ENCODE results near the gene RGS9.
"Not testable (repeated sequence)": the region's sequence is repeated elsewhere in the genome, so short reads cannot be mapped to it uniquely, and the experiment has no call there.

The RGS9 gene

DNA sequence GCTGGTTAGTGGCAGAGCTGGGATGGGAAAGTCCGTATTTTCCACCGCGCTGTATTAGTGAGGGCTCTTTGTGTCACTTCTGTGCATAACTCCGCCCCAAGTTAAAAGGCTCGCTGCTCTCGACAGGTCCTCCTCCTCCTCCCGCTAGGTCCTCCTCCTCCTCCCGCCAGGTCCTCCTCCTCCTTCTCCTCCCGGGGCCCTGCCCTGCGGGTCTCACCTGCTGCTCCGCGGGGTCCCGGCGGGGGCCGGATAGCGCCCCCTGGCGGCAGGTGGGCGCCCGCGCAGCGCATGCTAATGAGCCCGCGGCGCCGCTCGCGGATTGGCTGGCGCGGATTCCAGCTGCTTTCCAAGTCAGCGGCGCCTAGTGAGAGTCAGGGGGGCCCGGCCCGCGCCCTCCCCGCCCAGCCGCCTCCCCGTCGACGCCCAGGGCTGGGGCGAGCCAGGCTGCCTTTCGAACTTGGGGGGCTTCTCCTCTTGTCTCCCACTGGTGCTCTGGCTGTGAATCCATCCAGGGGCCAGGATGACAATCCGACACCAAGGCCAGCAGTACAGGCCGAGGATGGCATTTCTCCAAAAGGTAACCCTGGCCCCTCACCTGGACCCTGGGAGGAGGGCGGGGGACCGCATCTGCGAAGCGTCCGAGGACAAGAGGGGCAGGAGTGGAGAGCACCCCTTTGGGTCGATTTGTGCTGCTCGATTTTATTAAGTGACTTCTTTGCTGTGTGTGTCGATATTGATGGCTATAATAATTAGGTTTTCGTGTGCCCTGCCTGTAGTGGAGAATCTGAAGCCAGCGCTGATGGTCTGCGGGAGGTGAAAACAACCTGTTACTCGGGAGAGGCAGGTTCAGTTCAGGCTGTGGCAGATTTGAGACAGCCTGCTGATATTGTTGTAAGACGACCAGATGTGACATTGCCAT lies at the start of gene RGS9:
RGS9 (plus strand) TSS at position 350 of the 919 bp plus-strand sequence; CDS start at position 521, 171 bp downstream.
- DNase-seq: peak; percentile 76

DNA sequence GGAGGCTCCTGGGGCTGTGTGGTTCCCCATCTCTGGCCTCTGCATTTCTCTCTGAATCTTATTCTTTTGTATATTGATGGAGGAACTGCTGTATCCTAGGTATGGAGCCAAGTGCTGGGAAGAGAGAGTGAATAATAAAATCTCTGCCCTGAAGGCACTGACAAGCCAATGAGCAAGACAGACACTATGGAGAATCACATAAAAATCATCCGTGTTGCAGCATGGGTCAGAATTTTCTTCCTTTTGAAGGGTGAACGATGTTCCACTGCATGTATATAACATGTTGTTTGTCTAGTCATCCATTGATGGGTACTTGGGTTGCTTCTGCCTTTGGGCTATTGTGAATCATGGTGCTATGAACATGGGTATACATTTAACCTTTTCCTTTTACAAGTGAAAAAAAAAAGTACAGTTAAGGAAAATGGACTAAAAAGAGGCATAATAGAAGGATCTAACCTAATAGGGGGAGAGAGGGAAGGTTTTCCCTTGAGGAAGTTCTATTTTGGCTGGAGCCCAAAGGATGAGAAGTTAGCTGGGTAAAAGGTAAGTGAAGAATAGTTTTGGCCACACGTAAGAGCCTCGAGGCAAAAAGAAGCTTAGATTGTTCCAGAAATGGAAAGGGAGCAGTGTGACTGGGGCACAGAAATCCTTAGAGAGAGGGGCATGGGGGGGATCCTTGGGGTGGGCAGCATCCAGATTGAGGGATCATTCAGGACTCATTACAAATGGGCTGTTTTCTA lies 48.4 kb upstream of the RGS9 start:
- DNase-seq: no peak

DNA sequence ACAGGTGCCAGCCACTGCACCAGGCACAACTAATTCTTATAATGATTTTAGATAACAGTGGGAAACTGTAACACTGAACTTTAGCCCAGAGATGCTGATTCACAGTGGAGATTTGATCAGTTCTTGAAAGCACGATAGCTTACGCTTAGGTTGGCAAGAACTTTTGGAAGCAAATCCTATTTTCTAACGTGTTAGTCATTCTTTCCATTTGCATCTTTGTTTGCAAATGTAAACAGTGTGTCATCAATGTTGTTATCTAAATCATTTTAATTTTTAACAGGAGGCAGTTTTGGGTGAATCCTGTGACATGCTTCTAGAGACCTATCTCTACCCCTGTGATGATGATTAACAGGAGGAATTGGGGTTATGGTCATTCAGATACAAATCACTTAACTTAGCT lies 44.9 kb upstream of the RGS9 start:
- no peak for DNase-seq

DNA sequence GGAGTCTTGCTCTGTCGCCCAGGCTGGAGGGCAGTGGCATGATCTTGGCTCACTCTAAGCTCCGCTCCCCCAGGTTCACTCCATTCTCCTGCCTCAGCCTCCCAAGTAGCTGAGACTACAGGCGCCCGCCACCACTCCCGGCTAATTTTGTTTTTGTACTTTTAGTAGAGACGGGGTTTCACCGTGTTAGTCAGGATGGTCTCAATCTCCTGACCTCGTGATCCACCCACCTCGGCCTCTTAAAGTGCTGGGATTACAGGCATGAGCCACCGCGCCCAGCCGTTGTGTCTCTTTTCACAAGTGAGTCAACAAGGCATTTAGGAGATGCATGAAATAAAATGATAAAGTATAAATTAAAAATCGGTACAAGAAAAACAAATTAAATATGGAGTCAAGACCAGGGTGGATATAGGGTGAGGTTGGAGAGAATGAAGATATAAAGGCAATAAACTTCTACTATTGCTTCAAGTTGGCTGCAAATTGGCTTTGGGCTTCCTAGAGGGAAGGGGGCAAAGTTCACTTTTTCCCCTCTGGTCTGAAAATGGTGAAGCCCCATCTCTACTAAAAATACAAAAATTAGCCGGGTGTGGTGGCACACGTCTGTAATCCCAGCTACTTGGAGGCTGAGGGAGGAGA lies 44.3 kb upstream of the RGS9 start:
- DNase-seq: not testable (repeated sequence)

DNA sequence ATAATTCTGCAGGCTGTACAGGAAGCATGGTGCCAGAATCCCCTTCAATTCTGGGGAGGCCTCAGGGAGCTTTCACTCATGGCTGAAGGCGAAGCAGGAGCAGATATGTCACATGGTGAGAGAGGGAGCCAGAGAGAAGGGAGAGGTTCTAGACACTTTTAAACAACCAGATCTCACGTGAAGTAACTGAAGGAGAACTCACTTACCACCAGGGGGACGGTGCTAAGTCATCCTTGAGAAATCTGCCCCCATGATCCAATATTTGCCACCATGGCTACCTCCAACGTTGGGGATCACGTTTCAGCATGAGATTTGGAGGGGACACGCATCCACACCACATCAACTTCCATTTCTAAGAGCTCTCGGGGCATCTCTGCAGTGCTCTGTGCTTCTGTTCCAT lies 43.2 kb upstream of the RGS9 start:
- no peak for DNase-seq

DNA sequence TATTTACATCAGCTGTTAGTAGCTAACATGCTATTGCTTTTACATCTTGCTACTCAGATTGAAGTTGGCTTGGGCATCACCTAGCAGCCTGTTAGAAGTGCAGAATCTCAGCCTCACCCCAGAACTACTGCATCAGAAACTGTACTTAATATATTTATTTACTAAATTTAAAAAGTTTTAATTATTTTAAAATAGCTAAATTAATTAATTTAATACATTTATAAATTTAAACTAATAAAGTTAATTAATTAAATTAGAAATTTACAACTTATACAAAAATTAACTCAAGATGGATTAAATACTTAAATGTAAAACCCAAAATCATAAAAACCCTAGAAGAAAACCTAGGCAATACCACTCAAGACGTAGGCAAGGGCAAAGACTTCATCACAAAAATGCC lies 41.7 kb upstream of the RGS9 start:
- no peak for DNase-seq

DNA sequence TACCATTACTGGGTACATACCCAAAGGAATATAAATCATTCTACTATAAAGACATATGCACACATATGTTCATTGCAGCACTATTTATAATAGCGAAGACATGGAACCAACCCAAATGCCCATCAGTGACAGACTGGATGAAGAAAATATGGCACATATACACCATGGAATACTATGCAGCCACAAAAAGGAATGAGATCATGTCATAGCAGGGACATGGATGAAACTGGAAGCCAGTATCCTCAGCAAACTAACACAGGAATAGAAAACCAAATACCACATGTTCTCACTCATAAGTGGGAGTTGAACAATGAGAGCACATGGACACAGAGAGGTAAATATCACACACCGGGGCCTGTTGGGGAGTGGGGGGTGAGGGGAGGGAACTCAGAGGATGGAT lies 40.8 kb upstream of the RGS9 start:
- DNase-seq: not testable (repeated sequence)

DNA sequence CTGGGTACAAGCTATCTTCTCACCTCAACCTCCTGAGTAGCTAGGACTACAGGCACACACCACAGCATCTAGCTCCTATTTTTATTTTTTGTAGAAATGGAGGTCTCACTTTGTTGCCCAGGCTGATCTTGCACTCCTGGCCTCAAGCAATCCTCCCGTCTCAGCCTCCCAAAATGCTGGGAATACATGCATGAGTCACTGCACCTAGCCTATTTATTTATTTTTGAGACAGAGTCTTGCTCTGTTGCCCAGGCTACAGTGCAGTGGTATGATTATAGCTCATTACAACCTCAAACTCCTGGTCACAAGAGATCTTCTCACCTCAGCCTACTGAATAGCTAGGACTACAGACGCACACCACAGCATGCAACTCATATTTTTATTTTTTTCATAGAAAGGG lies 40.1 kb upstream of the RGS9 start:
- no peak for DNase-seq

DNA sequence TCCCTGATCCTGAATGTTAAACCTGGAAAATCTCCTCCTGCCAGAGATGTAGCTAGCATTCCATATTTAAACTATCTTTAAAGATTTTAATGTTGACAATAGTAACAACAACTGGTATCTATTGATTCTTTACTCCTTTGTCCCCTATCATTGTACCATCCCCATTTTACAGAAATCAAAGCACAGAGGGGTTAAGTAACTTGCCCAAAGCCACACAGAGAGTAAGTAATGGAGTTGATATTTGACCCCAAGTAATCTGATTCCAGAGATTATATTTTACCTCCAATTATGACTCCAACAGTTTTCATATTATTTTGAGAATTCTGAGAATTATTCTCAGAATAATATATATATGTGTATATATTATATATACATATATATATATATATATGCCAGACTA lies 37.7 kb upstream of the RGS9 start:
- DNase-seq: no peak

DNA sequence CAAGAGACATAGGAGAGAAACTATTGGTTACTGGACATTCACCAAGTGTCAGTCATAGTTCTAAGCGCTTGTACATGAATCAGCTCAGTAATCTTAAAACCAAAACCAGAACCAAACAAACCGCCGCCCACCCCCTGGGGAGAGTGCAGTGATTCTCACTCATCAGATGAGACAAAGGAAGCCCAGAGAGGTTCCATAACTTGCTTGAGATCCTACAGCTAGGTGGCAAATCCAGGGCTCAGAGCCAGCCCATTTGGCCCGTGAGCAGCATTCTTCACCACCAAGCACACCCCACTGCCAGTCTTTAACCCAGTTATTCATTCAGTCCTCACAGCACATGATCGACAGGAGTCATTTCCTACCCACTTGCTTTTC lies 37.2 kb upstream of the RGS9 start:
- peak; percentile 33 for DNase-seq

DNA sequence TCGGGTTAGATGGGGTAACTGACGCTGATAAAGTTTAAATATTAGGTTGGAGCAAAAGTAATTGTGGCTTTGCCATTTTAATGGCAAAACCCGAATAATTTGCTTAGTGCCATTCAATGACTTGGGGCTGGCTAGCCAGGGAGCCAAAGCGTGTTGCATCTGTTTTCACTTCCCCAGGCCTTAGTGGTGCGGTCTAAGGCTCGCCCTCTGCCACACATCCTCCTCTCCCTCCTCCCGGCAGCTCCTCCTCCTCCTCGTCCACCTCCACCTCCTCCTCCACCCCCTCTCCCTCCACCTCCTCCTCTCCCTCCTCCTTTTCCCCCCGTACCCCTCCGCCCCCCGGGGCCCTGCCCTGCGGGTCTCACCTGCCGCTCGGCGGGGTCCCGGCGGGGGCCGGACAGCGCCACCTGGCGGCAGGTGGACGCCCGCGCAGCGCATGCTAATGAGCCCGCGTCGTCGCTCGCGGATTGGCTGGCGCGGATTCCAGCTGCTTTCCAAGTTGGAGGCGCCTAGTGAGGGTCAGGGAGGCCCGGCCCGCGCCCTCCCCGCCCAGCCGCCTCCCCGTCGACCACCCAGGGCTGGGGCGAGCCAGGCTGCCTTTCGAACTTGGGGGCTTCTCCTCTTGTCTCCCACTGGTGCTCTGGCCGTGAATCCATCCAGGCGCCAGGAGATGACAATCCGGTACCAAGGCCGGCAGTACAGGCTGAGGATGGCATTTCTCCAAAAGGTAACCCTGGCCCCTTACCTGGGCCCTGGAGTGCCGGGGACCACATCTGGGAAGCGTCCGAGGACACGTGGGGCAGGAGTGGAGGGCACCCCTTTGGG lies 36.6 kb upstream of the RGS9 start:
- peak; percentile 80 for DNase-seq

DNA sequence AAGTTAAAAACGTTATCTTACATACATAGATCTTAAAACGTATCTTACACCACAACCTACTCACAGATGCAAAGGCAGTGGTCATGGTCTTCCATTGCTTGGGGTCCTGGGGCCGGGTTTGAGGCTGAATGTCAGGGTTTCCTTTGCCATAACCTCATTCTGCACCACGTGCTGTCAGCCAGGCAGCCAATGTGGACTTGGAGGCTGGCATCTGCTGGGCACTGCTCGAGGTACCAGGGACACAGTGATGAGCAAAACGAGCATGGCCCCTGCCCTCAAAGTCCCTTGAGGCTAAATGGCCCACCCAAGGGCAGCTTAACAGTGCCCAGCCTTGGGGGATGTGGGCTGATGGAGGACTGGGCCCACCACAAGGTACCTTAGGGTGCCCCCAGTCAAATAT lies 35.8 kb upstream of the RGS9 start:
- no peak for DNase-seq

DNA sequence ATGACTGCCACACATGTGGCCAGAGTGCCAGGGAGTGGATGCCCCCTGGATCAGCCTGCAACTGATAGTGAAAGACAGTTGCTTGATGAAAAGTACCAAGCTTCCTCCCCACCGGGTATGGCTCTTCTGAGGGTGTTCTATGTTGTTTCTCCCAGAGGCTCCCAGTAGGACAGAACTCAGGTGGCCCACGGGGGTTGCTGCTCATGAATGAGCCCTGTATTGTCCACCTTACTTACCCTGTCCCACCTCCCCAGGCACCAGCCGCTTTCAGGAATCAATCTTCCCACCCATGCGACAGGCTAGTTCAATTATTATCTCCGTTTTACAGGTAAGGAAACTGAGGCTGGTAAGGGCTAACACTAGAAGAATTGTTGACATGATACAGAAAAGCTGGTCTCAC lies 34.9 kb upstream of the RGS9 start:
- no peak for DNase-seq

DNA sequence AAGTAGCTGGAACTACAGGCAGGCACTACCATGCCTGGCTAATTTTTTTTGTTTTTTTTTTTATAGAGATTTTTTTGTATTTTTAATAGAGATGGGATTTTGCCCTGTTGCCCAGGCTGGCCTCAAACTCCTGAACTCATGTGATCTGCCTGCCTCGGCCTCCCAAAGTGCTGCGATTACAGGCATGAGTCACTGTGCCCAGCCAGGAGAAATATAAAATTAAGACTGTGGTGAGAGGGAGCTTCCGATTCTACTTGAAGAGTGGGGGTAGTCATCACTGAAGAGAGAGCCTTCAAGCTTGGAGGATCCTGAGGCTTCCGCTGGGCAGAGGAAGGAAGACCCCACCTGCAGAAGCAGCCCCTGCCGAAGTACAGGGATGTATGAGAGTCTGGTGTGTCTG lies 34.4 kb upstream of the RGS9 start:
- no peak for DNase-seq

DNA sequence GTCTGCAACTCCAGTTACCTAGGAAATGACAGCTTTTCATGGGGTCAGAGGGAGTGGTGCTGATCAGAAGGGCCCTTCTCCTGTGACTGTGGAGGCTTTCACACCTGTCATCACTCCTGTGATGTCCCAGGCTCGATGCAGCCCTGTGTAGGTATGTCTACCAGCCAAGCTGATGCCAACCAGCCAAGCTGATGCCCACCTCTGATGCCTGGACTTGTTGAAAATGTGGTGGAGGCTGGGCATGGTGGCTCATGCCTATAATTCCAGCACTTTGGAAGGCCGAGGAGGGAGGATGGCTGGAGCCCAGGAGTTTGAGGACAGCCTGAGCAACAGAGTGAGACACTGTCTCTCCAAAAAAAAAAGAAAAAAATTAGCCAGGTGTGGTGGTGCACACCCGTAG lies 33.7 kb upstream of the RGS9 start:
- no peak for DNase-seq

DNA sequence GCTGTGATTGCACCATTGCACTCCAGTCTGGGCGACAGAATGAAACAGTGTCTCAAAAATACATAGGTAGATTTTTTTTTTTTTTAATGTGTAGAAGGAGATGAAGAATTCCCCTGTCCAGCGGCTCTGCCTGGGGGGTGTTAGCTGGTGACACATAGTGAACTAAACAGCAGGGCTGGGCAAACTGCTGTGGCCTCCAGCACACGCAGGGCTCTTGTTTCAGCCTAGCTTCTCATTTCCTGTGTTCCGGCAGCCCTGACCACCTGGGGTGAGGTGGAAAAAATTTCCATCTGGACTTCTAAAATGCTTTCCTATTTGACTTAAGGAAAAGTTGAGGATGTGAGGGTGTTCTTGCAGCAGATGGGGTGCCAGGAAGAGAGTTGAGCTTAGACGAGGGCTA lies 33.3 kb upstream of the RGS9 start:
- no peak for DNase-seq

DNA sequence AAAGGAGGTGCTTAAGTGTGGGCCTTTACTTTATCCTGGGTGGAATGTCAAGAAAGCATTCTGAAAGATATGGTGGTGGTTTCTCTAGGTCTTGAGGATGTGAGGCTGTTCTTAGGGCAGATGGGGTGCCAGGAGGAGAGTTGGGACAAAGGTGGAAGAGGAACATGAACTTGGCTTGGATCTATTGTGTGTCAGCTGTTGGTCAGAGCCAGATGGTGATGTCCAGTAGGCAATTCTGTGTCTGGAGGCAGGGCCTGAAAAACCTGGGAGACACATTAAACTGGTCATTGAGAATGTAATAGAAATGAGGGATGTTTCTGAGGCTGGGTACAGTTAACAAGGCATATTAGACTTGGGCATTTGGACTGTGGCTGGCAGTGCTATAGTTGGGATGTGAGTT lies 32.6 kb upstream of the RGS9 start:
- no peak for DNase-seq

DNA sequence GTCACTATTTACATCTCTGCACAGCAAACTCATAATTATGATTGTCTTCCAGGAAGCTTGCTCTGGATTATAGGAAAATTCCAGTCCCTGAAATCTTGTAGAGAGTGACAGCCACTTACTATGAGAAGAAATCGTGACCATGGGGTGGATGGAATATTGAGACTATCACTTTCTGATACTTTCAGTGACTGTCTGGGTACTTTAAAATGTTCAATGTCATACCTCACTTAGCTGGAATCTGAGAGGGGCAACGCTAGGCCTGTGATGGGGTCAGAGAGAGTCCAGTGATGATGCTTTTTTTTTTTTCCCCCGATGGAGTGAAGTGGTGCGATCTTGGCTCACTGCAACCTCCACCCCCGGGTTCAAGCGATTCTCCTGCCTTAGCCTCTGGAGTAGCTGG lies 32.2 kb upstream of the RGS9 start:
- no peak for DNase-seq

DNA sequence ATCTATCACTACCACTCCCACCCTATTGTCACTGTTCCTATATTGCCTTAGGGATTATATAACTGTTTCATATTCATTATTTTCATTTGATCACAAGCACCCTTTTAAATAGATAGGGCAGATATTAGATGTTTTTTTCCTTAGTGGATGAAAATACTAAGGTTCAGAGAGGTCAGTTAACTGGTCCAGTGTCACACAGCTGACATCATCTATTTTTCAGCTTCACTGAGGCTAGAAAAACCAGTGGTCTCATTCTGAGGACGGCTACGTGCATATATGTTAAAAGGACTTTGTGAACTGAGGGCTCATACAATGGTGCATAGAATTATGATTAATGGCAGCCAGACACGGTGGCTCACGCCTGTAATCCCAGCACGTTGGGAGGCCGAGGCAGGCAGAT lies 29.0 kb upstream of the RGS9 start:
- DNase-seq: no peak

DNA sequence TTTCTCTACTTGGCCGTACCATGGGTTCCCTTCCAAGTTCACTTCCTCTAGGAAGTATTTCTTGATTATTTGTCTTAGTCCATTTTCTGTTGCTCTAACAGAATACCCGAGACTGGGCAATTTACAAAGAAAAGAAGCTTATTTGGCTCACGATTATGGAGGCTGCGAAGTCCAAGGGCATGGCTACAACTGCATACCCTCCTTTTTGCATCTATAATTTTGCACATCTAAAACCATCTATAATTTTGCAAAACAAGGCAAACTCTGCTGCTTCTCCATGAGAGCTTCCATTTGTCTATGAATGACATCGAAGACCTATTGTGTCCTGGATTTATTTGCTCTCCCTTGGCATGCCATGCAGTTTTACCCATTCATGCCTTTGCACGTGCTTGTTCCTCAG lies 27.6 kb upstream of the RGS9 start:
- no peak for DNase-seq

DNA sequence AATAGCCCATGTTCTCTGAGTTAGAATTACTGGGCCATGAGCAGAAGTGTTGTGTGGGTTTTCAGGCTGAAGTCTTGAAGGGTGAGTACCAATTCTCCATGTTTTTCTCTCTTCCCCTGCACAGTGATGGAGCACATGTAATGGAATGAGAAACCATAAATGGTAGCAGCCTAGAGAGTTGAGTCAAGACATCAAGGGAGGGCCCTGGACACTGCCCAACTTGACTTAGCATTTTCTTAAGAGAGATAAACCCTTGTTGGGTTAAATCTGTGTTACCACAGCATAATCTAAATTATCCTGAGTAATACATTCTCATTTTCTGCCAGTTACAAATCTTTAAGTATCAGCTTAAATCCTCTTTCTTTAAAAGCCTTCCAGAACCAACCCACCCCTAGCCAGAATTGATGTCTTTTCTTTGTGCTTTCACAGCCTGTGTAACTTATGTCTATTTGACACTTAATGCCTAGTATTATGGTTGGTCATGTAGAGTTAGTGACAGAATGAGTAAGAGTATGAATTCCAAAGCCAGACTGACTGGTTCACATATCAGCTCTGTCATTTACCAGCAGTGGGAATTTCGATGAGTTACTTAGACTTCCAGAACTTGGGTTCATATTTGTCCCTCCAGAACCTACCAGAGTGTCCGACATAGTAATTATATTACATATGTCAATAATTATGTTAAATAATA lies 27.0 kb upstream of the RGS9 start:
- DNase-seq: no peak

DNA sequence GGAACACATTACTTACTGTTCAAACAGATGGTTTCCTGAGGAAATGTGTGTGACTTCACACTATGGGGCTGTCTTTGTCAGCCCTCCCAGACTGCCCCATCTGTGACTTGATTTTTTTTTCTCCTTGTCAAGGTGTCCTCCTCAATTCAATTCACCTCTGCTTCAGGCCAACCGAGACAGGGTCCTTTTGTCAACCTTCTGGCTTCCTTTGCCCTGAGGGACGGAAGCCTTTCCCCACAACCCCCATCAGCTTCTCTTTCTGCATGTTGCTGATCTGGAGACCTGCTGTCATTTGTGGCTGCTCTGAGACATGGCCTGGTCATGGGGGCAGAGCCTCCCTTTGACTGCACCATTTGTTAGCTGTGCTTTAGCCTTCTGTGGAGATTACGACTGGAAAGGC lies 21.3 kb upstream of the RGS9 start:
- no peak for DNase-seq

Data from NK-92 treated with Interleukin-12 subunit alpha and Interleukin-12 subunit beta, amount 100 ng/mL, for 24 hours (cell line).